Effector memory CD8-positive, alpha-beta T cell (primary cell): ENCODE results near the gene FMN1.

Experiments used
- ATAC-seq: fragments of 150-1000 bp; cut with Tn5 transposase; replicated peaks from 2 replicates; pipeline ENCODE4 v1.10.0; 2021; ENCODE audit warnings: mild to moderate bottlenecking, moderate library complexity
- DNase-seq, 3 experiments: peaks; one replicate each; pipeline ENCODE4 v3.0.0; 2021
- H3K27ac Mint-ChIP-seq, 2 donors: one replicate each; pipeline ENCODE4 v1.8.0; 2022; ENCODE audit warnings: mild to moderate bottlenecking in 2 of 2, mixed read lengths in 2 of 2, moderate library complexity in 2 of 2
- H3K27me3 Mint-ChIP-seq, 2 donors: one replicate each; pipeline ENCODE4 v1.8.0; 2022; ENCODE audit warnings: mixed read lengths in 2 of 2
- H3K36me3 Mint-ChIP-seq: one replicate; pipeline ENCODE4 v1.8.0; 2022; ENCODE audit warnings: mild to moderate bottlenecking, moderate library complexity, mixed read lengths; ENCODE audit not compliant: insufficient read depth
- H3K4me1 Mint-ChIP-seq, 2 donors: one replicate each; pipeline ENCODE4 v1.8.0; 2022; ENCODE audit warnings: low read depth in 2 of 2, mixed read lengths in 2 of 2
- H3K4me3 Mint-ChIP-seq, 2 donors: one replicate each; pipeline ENCODE4 v1.8.0; 2022; ENCODE audit warnings: mild to moderate bottlenecking in 2 of 2, mixed read lengths in 2 of 2, moderate library complexity in 2 of 2
- H3K9me3 Mint-ChIP-seq, 2 donors: one replicate each; pipeline ENCODE4 v1.8.0; 2022; ENCODE audit warnings: mixed read lengths in 2 of 2

Gene FMN1

DNA sequence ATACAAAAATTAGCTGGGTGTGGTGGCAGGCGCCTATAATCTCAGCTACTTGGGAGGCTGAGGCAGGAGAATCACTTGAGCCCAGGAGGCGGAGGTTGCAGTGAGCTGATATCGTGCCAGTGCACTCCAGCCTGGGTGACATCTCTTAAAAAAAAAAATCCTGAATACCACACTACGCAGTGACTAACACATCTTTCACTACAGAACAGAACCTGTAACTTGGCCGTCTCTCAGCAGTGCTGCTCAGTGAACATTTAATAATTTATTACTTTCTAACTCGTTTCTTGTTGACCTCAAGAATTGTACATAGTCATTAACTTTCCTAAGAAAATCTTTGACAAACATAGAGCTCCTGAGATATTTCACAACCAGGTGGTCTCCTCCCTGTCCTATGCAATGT lies 472.9 kb downstream of the FMN1 start:
- ATAC-seq (no peak), DNase-seq (no peak)
- no peak overlapping the region for H3K27ac Mint-ChIP-seq
- H3K36me3 Mint-ChIP-seq, result no peaks in the 10 kb centered on the region
- H3K9me3 Mint-ChIP-seq, result peaks cover 6% of the 10 kb centered on the region in 2 donors
- H3K4me1 Mint-ChIP-seq, result peaks cover 6 to 9% of the 10 kb centered on the region in 2 donors
- no peak overlapping the region for H3K4me3 Mint-ChIP-seq
- H3K27me3 Mint-ChIP-seq, result peaks cover 64 to 85% of the 10 kb centered on the region in 2 donors

DNA sequence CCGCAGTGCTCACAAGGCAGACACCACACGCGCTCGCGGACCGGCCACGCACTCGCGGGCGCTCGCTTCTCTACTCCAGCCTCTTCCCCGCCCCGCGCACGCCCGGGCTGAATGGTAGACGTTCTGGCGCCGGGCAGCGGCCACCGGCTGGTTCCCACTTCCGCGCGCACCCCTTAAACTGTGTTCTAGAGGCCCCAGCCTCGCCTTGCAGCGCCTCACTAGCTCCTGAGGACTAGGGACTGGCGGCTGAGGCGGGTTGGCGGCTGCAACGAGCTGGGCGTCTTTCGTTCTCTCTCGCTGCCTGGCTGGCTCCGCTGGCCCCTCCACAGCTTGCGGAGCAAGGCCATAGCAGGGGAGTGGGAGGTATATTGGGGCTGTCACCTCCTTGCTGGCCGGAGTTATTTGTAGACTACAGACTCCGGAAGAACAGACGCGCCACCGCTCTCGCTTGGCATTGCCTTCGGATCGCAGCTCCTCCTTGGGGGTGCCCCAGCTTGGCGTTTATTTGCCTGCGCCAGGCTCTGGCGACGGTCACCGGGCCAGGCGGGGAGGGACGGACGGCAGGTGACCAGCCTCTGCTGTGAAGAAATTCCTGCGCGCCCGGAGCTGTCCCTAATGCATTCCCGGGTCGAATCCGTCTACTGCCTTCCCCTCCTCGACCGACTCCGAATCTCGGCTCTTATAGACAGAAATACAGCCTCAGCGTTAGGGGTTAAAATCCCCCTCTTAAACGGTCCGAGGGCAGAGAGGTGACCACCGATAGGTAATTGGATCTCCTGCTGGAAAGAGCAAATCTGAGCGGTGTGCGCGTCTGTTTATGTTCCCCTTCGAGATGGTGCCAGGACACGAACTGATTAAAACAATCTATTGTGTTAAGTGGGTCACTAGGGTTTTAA lies 475.4 kb downstream of the FMN1 start:
- ATAC-seq, result no peak

DNA sequence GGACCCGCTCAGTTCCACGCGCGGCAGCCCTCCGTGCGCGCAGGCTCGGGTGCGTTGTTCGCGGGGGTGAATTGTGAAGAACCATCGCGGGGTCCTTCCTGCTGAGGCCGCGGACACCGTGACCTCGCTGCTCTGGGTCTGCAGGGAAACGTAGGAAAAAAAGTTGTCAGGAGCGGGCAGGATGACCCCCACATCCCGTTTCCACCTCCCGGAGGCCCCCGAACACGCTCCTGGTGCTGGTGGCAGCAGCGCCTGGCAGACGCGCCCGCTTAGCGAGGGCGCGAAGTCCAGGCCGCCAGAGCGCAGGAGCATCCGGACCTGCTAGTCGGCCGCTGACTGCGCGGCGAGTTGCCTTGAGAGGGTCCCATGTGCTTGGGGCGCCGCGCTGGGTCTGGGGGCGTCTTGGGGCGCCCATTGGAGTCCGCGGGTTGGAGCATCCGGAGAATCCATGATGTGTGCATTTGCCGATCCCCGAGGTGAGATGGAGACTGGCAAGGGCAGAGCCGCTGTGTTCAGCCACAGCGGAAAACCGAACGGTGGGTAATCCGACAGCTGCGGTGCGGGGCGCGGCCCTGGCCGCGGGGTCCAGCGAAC lies 476.2 kb downstream of the FMN1 start:
- H3K4me3 Mint-ChIP-seq, result peak overlapping the region in 1 of 2 donors; percentile 44
- H3K27me3 Mint-ChIP-seq, result peaks cover 59 to 78% of the 10 kb centered on the region in 2 donors
- H3K27ac Mint-ChIP-seq, result no peak overlapping the region
- DNase-seq, result no peak
- peaks cover 7 to 10% of the 10 kb centered on the region in 2 donors for H3K4me1 Mint-ChIP-seq
- H3K9me3 Mint-ChIP-seq, result peaks cover 0 to 2% of the 10 kb centered on the region in 2 donors
- no peaks in the 10 kb centered on the region for H3K36me3 Mint-ChIP-seq
- no peak for ATAC-seq

More for the DNA sequence above, 475.4 kb downstream of the FMN1 start:
- Mint-ChIP-seq H3K4me1 (peaks cover 7 to 10% of the 10 kb centered on the region in 2 donors), H3K4me3 (peak overlapping the region; percentile 35 to 43), H3K36me3 (no peaks in the 10 kb centered on the region), H3K9me3 (peaks cover 0 to 2% of the 10 kb centered on the region in 2 donors), H3K27me3 (peaks cover 59 to 78% of the 10 kb centered on the region in 2 donors), H3K27ac (no peak overlapping the region)
- DNase-seq, result no peak

DNA sequence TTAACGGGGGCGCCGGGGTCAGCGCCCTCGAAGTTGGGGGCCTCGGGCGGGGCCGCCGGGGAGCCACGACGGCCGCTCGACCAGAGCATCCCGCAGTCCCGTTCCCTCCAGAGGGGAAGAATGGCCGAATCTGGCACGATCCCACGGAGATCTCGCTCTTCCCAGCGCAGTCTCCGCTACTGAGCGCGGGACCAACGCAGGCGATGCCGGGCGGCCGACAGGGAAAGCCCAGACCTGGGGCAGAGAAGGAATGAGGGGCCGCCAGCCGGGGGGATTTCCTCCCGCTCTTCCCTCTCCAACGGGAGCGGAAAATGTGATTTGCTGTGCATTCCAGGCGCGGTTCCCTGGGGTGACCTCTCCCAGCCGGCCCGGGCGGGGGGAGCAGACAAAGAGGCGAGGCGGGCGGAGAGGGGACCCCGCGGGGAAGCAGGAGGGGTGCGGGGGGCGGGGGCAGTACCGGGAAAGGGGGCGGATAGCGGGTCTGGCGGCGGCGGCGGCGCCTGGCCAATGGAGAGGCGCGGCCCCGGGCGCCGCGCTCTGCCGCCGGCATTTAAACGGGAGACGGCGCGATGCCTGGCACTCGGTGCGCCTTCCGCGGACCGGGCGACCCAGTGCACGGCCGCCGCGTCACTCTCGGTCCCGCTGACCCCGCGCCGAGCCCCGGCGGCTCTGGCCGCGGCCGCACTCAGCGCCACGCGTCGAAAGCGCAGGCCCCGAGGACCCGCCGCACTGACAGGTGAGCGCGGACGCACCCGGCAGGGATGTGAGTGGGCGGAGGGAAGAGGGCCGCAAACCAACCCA lies 476.9 kb downstream of the FMN1 start, which contains the start of gene GREM1:
Gene GREM1, plus strand, starts transcription at position 579 of the 801 bp plus-strand sequence. CDS start 12,687 bp downstream, outside the sequence.
- DNase-seq (no peak), ATAC-seq (no peak)
- Mint-ChIP-seq H3K36me3 (no peaks in the 10 kb centered on the region), H3K9me3 (peaks cover 0 to 2% of the 10 kb centered on the region in 2 donors), H3K27me3 (peaks cover 60 to 74% of the 10 kb centered on the region in 2 donors), H3K4me3 (peak within 1 kb of the TSS; percentile 43 to 64), H3K27ac (no peak within 1 kb of the TSS), H3K4me1 (peaks cover 7 to 10% of the 10 kb centered on the region in 2 donors)

DNA sequence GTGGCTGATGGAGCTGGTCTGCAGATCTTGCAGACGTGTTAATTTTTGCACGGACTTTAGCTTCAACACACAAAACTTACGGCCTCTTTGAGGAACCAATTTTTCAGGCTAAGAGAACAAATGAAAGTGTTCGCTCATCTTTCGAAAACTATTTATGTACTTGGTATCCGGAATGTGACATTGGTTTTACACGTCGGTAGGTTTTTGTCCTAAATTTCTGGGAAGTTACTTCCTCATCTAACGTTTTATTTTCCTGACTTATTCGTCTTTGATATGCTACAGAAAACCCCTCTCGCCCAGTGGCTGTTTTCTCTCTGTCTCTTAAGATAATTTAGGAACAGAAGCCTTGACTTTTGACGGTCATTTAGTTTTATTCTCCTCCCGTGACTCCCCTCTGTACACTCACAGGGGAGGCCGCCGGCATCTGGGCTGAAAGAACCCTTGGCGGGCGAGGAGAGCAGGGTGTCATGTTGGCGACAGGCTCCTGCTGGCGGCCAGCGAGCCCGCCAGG lies 477.5 kb downstream of the FMN1 start:
- Mint-ChIP-seq H3K4me1 (peaks cover 7 to 10% of the 10 kb centered on the region in 2 donors), H3K36me3 (no peaks in the 10 kb centered on the region), H3K4me3 (peak overlapping the region; percentile 27 to 64), H3K27ac (no peak overlapping the region), H3K27me3 (peaks cover 56 to 71% of the 10 kb centered on the region in 2 donors), H3K9me3 (no peaks in the 10 kb centered on the region)
- no peak for DNase-seq
- no peak for ATAC-seq

DNA sequence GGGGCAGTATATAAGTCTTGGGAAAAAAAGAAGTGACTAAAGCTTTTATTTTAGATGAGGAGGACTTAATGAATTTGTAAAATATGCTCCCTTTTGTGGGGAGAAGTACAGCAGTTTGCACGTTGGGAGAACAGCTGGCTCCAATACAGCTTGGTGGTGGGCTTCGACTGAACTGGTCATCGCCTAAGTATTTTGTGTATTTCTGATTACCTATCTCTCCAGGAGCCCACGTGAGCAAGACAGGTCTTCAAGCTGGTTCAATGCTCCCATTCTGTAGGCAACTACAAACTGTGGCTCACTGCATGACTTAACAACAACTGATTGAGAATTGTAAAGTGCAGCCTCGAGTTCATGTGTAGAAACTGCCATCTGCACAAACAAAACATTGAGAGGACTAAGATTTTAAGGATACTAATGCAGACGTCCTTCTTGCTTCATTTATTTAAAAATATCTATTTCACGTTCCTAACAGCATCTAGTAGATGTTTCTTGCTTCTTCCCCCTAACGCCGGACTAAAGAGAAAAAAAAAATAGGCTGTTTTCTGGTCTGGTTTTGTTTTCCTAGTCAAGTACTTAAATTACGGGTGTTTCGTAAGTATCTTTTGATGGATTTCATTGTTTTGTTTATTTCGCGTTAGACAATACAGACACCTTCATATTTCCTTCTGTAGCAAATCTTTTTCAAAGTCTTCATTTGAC lies 478.1 kb downstream of the FMN1 start:
- H3K4me3 Mint-ChIP-seq, result peak overlapping the region in 1 of 2 donors; percentile 27
- no peak overlapping the region for H3K27ac Mint-ChIP-seq
- peaks cover 59 to 67% of the 10 kb centered on the region in 2 donors for H3K27me3 Mint-ChIP-seq
- H3K4me1 Mint-ChIP-seq, result peaks cover 7 to 10% of the 10 kb centered on the region in 2 donors
- ATAC-seq (no peak), DNase-seq (no peak)
- H3K9me3 Mint-ChIP-seq, result no peaks in the 10 kb centered on the region
- no peaks in the 10 kb centered on the region for H3K36me3 Mint-ChIP-seq
